ENCODE data around the gene TAAR6.
"Not testable (repeated sequence)": the region's sequence is repeated elsewhere in the genome, so short reads cannot be mapped to it uniquely, and the experiment has no call there.

TAAR6 gene

DNA sequence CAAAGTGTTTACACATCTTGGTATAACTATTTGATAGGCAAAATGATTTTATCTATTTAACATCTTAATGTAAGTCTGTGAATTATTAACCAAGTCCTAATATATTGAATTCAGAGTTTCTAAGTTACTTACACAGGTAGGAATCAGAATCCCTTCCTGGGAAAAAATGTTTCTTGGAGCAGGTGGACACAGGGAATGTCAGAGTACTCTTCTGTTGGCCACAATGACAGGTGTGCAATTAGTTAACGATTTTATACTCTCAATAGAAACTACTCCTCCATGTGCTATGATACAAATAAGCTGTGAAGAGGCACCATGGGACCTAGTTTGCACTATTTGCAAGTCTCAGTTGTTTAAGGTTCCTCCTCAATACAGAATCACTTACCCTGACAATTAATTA, 20.2 kb downstream of the TAAR6 start:
- DNase-seq (ENCODE audit: low spot score): no peak

- no peak for DNase-seq (ENCODE audit: low spot score)
Measured at GRCh38 chr6:132592855-132593254, 22.7 kb downstream of the TAAR6 start.

DNA sequence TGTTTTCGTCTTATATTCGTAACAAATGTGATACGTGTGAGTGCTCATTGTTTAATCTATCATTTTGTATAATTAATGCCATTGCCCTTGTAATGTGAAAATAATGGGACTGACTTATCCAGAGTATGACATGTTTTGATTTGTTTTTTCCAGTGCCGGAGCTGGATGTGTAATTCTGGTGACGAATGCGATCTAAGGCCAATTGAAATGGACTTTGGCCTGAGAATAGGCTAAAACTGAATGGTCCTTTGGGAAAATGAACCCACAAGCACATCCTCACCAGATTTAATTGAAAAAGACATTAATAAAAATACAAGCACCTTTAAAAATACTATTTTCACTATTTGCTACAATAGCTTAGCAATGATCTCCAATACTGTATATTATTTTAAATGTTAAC, 26.1 kb downstream of the TAAR6 start:
- no peak for DNase-seq (ENCODE audit: low spot score)

- DNase-seq (ENCODE audit: low spot score): peak; percentile 59
Measured at GRCh38 chr6:132598473-132598872, 28.4 kb downstream of the TAAR6 start.

DNA sequence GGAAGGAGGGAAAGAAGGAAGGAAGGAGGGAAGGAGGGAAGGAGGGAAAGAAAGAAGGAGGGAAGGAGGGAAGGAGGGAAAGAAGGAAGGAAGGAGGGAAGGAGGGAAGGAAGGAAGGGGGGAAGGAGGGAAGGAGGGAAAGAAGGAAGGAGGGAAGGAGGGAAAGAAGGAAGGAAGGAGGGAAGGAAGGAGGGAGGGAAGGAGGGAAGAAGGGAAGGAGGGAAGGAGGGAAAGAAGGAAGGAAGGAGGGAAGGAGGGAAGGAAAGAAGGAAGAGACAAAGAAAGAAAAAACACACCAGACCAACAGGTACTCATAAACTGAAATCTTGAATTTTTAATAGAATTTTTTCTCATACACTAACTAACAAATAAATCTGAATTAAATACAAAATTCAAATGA, 30.8 kb downstream of the TAAR6 start:
- DNase-seq (ENCODE audit: low spot score): not testable (repeated sequence)

DNA sequence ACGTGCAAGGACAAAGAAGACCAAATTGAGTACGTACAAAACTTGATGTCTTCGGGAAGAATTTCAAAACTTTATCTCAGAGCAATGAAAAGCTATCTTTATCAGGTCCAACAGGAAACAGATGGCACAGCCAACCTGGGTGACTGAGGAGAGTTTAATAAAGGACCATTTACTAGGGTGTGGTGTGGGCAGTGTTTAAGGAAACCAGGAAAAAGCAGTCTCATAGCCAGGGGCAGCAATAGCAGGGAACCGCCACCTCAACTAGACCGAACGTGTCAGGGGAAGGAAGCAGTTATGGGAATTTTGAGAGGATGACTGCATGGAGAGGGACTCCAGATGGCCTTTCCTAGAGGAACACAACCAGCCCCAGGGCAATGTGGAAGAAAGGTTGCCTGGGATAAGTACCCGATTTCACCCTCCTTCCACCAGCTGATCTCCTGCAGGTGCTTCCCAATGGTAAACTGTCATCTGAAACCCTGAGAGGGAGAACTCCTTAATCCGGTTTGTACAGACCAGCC, 34.6 kb downstream of the TAAR6 start:
- DNase-seq (ENCODE audit: low spot score): no peak

- no peak for DNase-seq (ENCODE audit: low spot score)
Measured at GRCh38 chr6:132607544-132608233, 37.6 kb downstream of the TAAR6 start.

DNA sequence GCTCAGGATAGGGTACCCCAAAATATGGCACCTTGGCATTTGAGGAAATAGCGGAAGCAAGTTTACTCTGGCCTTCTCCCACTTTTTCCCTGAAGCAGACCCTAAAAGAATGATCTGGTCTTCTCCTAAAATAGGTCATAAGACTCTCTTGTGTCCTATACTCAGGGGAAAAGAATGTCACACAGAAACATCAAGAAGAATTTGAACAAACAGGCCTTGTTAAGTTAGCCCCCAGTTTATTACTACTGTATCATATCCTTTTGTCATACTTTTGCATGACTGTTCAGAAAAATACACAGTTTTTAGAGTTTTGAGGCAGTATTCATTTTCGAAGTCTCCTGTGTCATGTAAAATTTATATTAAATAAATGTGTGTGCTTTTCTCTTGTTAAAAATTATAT, 41.5 kb downstream of the TAAR6 start:
- DNase-seq (ENCODE audit: low spot score): no peak

DNA sequence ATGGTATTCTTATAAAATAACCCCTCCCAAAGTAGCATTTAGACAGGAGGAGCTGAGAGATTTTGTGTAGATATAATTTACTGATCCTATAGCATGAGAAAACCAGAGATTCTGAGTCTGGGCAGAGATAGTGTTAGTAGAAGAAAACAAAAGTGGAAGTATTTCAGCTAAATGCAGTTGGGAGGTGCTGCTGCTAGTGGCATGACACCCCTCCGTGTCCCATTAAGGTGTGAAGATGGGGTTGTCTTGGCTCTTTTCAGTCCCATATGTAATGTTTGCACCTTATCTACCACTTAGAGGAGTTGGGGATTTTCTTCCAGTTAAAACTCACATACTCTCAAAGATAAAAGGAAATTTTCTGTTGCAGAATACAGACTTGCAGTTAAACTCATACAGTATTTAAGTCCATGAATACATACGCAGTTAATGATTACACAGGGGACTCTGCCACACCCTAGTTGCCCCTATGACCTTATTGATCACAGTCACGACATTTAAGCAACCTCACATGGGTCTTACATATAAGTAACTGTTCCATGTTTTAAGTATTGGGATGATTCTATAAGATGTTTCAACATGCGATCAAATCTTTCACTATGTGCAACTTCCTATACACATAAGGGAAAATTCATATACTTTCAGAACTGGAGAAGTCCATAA, 42.5 kb downstream of the TAAR6 start:
- DNase-seq (ENCODE audit: low spot score): no peak

GRCh38 chr6:132614554-132614953, 44.4 kb downstream of the TAAR6 start:
- no peak for DNase-seq (ENCODE audit: low spot score)

DNA sequence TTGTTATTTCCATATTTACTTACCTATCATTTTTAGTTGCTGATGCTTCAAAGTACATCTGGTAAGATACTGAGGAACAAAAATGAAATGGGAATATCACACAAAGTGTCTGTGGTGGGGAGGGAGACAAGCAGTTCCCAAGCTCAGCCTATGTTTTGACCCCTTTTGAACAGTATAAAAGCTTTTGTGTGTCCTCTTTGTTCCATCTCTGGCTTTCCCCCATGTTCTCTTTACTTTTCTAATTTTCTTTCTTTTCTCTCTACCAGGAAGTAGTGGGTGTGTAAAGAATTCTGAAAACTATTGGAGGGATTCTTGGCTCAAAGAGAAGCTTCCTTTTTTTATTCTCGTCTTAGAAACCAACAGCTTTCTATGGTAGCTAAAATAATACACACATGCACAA, 46.6 kb downstream of the TAAR6 start:
- no peak for DNase-seq (ENCODE audit: low spot score)

Data from iPS-NIHi11 (cell line).